Fibroblast of skin of abdomen (primary cell): ENCODE data around the gene PWWP2B.

Source experiments
- DNase-seq: peaks from one replicate; pipeline ENCODE4 v3.0.0-alpha.2; 2013

PWWP2B gene

DNA sequence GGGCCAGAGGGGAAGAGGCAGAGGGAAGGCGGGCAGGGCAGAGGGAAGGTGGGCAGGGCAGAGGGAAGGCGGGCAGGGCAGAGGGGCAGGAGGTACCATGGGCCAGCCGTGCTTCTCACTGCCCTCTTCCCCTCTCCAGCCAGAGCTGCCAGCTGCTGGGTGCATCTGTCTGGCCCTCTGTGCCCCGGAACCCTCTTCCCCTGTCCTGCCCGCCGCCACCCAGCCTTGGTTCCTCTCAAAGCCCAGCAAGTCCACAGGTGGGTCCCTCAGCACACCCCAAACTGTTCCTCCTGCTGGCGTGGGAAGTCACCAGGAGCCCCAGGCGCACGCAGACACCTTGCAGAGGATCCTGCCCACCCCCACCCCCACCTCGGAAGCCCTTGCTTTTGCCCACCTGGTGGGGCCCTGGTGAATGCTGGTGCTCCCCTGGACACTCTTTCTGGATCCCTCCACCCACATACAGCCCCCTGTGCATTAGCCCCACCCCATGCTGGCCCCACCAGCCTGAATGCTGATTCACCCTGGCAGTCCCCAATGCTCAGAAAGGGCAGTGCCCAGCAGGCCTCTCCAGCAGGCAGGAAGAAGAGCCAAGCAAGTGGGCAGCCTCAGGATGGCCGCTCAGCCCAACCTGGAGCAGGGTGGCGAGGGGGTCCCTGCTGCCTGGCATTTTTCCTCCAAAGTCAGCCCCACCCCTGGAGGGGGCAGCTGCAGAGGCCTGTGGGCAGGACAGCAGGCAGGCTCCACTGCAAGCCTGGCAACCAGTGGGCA is 1.9 kb upstream of the PWWP2B start:
- DNase-seq, result no peak

DNA sequence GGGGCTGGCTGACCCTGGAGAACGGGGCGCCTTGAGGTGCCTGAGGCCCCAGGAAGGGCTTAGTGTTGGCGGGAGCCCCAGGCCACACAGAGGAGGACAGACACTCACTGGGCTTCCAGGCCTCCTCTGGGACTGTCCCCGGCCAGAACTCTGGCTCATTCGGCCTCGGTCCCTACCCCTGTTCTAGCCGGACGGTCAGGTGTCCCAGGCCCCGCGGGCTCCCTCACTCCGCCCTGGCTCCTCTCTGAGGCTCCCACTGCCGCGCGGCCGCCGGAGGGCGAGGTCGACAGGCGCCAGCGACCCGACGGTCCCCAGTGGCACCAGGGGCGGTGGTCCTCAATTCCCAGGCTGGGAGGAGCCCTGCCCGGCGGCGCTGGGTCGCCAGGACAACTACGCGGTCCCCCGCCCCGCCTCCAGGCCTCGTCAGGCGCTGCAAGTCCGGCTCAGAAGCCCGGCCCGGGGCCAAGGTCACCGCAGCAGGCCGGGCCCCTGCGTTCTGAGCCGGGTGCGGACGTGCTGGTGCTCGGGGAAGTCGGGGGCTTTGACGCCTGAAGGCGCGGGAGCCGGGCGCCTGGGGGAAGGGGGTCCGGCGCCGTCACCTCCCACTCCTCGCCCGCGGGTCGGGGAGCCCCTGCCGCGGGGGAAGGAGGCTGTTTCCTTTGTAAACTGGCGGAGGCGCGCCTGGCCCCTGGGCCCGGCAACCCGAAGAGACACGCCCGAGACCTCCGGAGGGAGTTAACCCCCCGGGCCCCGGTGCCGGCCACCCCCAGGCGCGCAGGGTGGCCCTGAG is 1.1 kb upstream of the PWWP2B start:
- DNase-seq, result no peak

DNA sequence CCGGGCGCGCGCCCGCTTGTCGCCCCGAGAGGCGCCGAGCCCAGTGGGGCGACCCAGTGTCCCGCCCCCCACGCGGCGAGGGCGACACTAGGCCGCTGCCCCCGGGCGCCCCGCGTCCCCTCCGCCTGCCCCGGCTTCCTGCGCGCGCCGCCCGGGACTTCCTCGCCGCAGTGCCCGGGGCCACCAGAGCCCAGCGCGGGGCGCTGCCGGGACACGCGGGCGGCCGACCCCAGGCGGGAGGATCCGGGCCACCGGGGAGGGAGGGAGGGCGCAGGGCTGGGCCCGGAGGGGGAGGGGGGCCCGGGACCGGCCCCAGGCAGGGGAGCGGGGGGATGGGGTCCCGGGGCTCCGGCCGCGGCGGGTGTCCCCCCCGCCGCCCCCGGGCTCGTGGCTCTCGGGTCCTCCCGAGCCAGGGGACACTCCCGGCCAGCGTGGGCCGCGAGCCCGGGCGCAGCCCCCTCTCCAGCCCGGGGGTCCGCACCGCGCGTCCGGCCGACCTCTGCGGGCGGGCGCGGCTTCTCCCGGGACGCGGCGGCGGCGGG is 435 bp upstream of the PWWP2B start:
- peak; percentile 50 for DNase-seq

GRCh38 chr10:132397671-132398565 is 918 bp downstream of the PWWP2B start:
- DNase-seq, result peak; percentile 32

GRCh38 chr10:132398566-132398991 is 1.6 kb downstream of the PWWP2B start:
- DNase-seq, result no peak

- DNase-seq, result no peak
Observed at GRCh38 chr10:132399117-132400035, 2.4 kb downstream of the PWWP2B start.

GRCh38 chr10:132400041-132400546 is 3.1 kb downstream of the PWWP2B start:
- DNase-seq, result no peak

GRCh38 chr10:132400547-132401151 is 3.6 kb downstream of the PWWP2B start:
- no peak for DNase-seq

DNA sequence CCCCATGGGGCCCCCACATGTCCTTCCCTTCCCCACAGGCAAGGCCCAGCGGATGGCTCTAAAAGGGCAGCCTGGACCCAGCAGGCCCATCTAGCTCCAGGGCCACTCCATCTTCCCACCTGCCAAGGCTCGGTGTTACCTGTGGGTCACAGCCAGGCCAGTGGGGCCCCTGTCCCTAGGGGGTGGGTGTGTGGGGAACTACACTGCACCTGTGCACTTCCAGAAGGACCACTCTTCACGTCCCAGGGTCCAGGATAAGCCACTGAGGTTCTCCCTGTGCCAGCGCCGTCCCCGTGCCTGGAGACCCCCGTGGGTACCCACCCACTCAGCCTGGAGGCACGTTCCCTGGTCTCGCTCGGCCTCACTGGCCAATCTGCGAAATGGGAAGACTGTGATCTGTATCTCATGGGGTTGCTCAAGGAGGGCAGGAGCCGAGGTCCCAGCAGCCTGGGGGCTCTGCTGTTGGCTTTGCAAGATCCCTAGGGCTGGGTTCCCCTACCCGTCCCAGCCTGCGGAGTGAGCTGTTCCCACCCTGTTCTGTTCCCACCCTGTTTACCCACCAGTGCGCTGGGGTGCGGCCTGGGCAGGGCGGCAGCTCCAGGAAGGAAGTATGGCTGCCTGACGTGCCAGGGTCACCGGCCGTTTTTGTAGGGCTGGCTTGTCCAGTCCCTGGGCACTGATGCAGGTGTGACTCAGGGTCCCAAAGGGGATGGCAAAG is 4.6 kb downstream of the PWWP2B start:
- DNase-seq, result no peak

DNA sequence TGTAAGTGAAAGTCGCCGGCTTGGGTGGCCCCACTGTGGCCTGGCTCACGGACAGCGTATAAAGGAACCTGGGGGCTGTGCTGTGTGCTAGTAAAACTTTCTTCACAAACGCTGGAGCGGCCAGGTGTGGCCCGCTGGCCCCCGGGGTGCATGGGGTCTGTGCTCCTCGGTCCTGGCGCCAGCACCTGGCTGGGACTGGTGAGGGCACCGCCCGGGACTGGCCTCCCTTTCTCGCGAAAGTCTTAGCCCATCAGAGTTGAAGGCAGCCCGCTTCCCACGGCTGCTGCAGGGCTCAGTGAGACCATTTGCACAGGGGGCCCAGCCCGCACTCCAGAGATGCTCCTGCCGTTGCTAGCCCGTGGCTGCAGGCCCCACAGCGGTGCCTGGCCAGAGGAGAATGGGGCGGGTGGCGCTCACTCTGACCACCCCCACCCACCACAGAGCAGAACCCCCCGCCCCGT is 5.8 kb downstream of the PWWP2B start:
- no peak for DNase-seq

DNA sequence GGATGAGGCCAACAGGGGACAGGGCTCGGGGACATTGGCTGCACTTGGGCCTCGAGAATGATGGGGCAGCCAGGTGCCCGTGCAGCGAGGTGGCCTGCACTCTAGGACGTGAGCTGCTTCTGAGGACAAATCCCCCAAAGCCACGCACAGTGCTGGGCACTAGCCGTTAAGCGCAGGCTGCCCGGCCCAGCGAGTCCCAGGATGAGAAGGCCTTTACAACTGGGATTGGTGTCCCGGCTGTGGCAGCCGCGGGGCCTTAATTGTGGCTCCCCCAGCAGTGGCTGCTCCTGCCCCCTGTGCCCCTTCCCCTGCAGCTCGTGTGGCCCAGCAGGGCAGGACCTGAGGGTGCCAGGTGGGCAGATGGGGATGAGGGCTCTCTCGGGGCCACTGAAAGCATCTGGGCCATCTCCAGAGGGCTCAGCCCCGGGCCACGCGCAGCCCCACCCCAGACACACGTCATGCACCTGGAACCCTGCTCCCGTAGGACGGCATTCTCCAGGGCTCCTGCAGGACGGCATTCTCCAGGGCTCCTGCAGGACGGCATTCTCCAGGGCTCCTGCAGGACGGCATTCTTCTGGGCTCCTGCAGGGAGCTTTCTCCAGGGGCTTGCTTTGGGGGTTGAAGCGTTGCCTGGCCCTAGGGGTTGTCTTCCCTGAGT is 6.6 kb downstream of the PWWP2B start:
- no peak for DNase-seq

DNA sequence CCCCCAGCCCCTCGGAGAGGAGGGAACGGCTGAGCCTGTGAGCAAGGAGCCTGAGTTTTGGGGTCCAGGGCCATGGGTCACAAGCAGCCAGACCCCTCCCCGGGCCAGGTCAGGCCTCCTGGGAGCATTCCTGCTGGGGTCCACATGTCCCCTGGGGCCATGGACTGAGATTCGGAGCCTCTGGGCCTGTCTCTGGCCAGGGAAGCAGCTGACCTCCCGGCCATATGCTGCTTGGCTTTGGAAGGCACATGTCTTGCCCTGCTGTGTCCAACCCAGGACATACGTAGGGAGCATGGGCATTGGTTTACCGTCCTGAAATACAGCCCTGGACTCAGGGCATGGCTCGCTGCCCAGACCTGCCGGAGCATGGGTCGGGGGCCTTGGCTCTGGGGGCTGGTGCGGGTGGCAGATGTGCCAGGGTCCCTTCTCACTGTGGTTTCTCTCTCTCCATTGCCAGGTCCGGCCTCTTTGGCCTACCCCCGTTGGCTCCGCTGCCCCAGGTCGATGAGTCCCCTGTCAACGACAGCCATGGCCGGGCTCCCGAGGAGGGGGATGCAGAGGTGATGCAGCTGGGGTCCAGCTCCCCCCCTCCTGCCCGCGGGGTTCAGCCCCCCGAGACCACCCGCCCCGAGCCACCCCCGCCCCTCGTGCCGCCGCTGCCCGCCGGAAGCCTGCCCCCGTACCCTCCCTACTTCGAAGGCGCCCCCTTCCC is 7.3 kb downstream of the PWWP2B start:
- DNase-seq, result no peak

GRCh38 chr10:132404911-132405462 is 8.0 kb downstream of the PWWP2B start:
- DNase-seq, result no peak

DNA sequence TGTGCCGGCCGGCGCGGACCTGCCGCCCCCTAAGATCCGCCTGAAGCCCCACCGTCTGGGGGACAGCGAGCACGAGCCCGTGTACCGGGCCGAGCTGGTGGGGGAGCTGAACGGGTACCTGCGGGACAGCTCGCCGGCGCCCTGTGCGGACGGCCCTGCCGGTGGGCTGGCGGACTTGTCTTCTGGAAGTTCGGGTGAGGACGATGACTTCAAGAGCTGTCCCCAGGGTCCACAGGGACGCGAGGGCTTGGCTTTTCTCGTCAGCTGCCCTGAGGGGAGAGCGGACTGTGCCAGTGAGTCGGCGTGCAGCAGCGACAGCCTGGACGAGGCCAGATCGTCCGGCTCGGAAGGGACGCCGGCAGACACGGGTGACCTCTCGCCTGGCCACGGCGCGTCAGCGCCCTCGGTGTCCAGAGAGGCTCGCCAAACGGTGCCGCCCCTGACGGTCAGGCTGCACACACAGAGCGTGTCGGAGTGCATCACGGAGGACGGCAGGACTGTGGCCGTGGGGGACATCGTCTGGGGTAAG is 8.5 kb downstream of the PWWP2B start:
- no peak for DNase-seq

DNA sequence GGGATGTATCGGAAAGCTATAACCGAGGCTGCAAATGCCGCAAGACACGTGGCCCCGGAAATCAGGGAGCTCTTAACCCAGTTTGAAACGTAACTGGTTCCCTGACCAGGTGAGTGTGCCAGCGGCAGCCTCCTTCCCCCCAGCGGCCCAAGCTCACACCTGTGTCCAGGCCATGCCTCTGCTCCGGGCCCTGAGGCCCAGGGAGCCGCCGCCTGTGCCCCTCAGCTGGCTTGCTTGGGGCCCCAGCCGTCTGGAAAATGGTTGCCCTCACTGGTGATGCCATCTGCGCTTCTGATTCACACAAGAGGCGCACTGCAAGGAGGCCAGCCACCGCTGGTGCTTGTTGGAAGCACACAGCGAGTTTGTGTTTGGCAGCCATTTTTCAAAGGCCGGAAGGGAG is 9.2 kb downstream of the PWWP2B start:
- no peak for DNase-seq

- no peak for DNase-seq
Observed at GRCh38 chr10:132406750-132407149, 9.8 kb downstream of the PWWP2B start.

- DNase-seq, result no peak
Observed at GRCh38 chr10:132407243-132407746, 10.3 kb downstream of the PWWP2B start.

DNA sequence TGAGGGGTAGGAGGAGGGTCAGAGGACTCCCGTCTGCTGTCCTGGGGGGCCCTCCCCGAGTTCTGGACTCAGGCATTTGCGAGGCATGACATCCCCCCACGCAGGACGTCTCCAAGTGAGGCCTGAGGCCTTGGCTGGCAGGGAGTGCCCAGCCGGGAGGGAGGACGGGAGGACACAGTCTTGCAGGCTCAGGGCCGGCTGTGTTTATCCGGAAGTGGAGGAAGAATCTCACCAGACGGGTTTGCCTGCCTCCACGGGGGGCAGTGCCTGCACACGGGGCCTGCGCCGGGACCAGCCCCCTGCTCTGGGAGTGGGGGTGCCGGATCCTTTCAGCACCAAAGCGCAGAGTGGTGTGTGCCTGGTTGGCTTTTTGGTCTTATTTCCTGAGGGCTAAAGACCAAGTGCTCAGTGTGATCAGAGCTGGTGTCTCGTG is 10.9 kb downstream of the PWWP2B start:
- no peak for DNase-seq
